Measurements from ENCODE around the gene MCF2L2. TPM values are rescaled to one million over a fixed set of nuclear protein-coding genes. Genes with fewer than 3 reads are reported as not detected.

MCF2L2 gene
- total and polyA plus RNA-seq, 2 experiments from 2014 or later: 6.7 to 14.6 TPM

GRCh38 chr3:183410280-183410679 is 18.1 kb downstream of the MCF2L2 start:
- no peak overlapping the region for H2AFZ ChIP-seq
- Mint-ChIP-seq H3K27ac (no peak overlapping the region), H3K9me3 (no peaks in the 10 kb centered on the region), H3K27me3 (ENCODE audit: insufficient read depth, low read depth, poor library complexity) (no peaks in the 10 kb centered on the region), H3K4me3 (no peak overlapping the region), H3K36me3 (ENCODE audit: low read depth) (no peaks in the 10 kb centered on the region), H3K4me1 (peaks cover 7% of the 10 kb centered on the region; the same call in 2 of the 3 replicates)
- H3K4me2 ChIP-seq: no peak overlapping the region
- ATAC-seq (no peak), DNase-seq (ENCODE audit: low spot score) (no peak)
- H3K27ac ChIP-seq (ENCODE audit: low read depth): no peak overlapping the region
- H4K20me1 ChIP-seq (replicated peaks; ENCODE audit: insufficient read depth): peaks cover 7% of the 10 kb centered on the region
- TF ChIP-seq, protein P1, sequence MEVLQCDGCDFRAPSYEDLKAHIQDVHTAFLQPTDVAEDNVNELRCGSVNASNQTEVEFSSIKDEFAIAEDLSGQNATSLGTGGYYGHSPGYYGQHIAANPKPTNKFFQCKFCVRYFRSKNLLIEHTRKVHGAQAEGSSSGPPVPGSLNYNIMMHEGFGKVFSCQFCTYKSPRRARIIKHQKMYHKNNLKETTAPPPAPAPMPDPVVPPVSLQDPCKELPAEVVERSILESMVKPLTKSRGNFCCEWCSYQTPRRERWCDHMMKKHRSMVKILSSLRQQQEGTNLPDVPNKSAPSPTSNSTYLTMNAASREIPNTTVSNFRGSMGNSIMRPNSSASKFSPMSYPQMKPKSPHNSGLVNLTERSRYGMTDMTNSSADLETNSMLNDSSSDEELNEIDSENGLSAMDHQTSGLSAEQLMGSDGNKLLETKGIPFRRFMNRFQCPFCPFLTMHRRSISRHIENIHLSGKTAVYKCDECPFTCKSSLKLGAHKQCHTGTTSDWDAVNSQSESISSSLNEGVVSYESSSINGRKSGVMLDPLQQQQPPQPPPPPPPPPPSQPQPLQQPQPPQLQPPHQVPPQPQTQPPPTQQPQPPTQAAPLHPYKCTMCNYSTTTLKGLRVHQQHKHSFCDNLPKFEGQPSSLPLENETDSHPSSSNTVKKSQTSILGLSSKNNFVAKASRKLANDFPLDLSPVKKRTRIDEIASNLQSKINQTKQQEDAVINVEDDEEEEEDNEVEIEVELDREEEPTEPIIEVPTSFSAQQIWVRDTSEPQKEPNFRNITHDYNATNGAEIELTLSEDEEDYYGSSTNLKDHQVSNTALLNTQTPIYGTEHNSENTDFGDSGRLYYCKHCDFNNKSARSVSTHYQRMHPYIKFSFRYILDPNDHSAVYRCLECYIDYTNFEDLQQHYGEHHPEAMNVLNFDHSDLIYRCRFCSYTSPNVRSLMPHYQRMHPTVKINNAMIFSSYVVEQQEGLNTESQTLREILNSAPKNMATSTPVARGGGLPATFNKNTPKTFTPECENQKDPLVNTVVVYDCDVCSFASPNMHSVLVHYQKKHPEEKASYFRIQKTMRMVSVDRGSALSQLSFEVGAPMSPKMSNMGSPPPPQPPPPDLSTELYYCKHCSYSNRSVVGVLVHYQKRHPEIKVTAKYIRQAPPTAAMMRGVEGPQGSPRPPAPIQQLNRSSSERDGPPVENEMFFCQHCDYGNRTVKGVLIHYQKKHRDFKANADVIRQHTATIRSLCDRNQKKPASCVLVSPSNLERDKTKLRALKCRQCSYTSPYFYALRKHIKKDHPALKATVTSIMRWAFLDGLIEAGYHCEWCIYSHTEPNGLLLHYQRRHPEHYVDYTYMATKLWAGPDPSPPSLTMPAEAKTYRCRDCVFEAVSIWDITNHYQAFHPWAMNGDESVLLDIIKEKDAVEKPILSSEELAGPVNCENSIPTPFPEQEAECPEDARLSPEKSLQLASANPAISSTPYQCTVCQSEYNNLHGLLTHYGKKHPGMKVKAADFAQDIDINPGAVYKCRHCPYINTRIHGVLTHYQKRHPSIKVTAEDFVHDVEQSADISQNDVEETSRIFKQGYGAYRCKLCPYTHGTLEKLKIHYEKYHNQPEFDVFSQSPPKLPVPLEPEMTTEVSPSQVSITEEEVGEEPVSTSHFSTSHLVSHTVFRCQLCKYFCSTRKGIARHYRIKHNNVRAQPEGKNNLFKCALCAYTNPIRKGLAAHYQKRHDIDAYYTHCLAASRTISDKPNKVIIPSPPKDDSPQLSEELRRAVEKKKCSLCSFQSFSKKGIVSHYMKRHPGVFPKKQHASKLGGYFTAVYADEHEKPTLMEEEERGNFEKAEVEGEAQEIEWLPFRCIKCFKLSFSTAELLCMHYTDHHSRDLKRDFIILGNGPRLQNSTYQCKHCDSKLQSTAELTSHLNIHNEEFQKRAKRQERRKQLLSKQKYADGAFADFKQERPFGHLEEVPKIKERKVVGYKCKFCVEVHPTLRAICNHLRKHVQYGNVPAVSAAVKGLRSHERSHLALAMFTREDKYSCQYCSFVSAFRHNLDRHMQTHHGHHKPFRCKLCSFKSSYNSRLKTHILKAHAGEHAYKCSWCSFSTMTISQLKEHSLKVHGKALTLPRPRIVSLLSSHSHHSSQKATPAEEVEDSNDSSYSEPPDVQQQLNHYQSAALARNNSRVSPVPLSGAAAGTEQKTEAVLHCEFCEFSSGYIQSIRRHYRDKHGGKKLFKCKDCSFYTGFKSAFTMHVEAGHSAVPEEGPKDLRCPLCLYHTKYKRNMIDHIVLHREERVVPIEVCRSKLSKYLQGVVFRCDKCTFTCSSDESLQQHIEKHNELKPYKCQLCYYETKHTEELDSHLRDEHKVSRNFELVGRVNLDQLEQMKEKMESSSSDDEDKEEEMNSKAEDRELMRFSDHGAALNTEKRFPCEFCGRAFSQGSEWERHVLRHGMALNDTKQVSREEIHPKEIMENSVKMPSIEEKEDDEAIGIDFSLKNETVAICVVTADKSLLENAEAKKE (CRISPR knock-in tag; IDR thresholded peaks at IDR 0.05): no peak
- no peak for TF ChIP-seq JUNB (IDR thresholded peaks at IDR 0.05; ENCODE audit: unreplicated experiment)
- H3K4me3 ChIP-seq: no peak overlapping the region
- H3K4me1 ChIP-seq (ENCODE audit: insufficient read depth): no peaks in the 10 kb centered on the region; the same call in 1 of the 2 replicates
- 0 out of 2 replicates have a peak, but pooled peaks cover 7% of the 10 kb centered on the region for H3K9me2 ChIP-seq (ENCODE audit: insufficient read depth)
- H3K36me3 ChIP-seq (ENCODE audit: insufficient read depth): no peaks in the 10 kb centered on the region
- no peaks in the 10 kb centered on the region for H3F3A ChIP-seq (replicated peaks; ENCODE audit: low read depth)
- H3K79me2 ChIP-seq (replicated peaks; ENCODE audit: insufficient read depth): peaks cover 55% of the 10 kb centered on the region
- H3K27me3 ChIP-seq (ENCODE audit: insufficient read depth): no peaks in the 10 kb centered on the region

DNA sequence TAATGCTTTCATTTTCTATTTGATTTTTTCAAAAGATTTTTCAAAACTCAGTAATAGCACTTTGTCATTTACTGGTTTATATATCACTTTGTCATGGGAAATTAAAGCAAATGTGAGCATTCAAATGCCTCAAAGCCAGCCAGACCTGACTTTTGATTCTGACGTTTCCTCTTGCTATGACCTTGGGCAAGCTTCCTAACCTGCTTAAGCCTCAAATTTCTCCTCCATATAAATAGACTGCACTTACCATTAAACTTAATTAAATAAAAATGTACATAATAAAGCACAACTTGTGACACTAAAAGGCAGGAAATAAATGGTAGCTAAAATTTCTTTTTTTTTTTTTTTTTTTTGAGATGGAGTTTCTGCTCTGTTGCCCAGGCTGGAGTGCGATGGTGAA is 19.2 kb downstream of the MCF2L2 start:
- Histone ChIP-seq H3K27me3 (ENCODE audit: insufficient read depth) (no peaks in the 10 kb centered on the region), H3K27ac (ENCODE audit: low read depth) (no peak overlapping the region), H3K36me3 (ENCODE audit: insufficient read depth) (no peaks in the 10 kb centered on the region), H3K4me1 (ENCODE audit: insufficient read depth) (no peaks in the 10 kb centered on the region; the same call in 1 of the 2 replicates), H3K4me2 (no peak overlapping the region), H3F3A (replicated peaks; ENCODE audit: low read depth) (no peaks in the 10 kb centered on the region), H3K4me3 (no peak overlapping the region), H3K79me2 (replicated peaks; ENCODE audit: insufficient read depth) (peaks cover 58% of the 10 kb centered on the region), H4K20me1 (replicated peaks; ENCODE audit: insufficient read depth) (peaks cover 10% of the 10 kb centered on the region), H2AFZ (no peak overlapping the region), H3K9me2 (ENCODE audit: insufficient read depth) (0 out of 2 replicates have a peak, but pooled peaks cover 7% of the 10 kb centered on the region)
- peaks cover 1% of the 10 kb centered on the region for H3K27me3 Mint-ChIP-seq (ENCODE audit: insufficient read depth, low read depth, poor library complexity)
- ATAC-seq (no peak), DNase-seq (ENCODE audit: low spot score) (no peak)
- H3K36me3 Mint-ChIP-seq (ENCODE audit: low read depth): no peaks in the 10 kb centered on the region
- H3K9me3 Mint-ChIP-seq: no peaks in the 10 kb centered on the region
- H3K27ac Mint-ChIP-seq: no peak overlapping the region
- no peak overlapping the region for H3K4me3 Mint-ChIP-seq
- peaks cover 7% of the 10 kb centered on the region; the same call in 2 of the 3 replicates for H3K4me1 Mint-ChIP-seq
- no peak for TF ChIP-seq ZNF331 (CRISPR knock-in tag; IDR thresholded peaks at IDR 0.05; ENCODE audit: low read depth)
- TF ChIP-seq, protein P2, sequence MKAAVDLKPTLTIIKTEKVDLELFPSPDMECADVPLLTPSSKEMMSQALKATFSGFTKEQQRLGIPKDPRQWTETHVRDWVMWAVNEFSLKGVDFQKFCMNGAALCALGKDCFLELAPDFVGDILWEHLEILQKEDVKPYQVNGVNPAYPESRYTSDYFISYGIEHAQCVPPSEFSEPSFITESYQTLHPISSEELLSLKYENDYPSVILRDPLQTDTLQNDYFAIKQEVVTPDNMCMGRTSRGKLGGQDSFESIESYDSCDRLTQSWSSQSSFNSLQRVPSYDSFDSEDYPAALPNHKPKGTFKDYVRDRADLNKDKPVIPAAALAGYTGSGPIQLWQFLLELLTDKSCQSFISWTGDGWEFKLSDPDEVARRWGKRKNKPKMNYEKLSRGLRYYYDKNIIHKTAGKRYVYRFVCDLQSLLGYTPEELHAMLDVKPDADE (IDR thresholded peaks at IDR 0.05): no peak
- TF ChIP-seq REST (IDR thresholded peaks at IDR 0.05; ENCODE audit: unreplicated experiment): no peak
- TF ChIP-seq EZH2phosphoT487 (IDR thresholded peaks at IDR 0.05; ENCODE audit: unreplicated experiment): no peak
- no peak for TF ChIP-seq EZH2 (IDR thresholded peaks at IDR 0.05; ENCODE audit: low read depth, unreplicated experiment)
- no peak for TF ChIP-seq JUNB (IDR thresholded peaks at IDR 0.05; ENCODE audit: unreplicated experiment)
- TF ChIP-seq CREB1 (CRISPR knock-in tag; IDR thresholded peaks at IDR 0.05; ENCODE audit: low read depth): no peak
- no peak for TF ChIP-seq NANOG (IDR thresholded peaks at IDR 0.05; ENCODE audit: borderline replicate concordance)
- no peak for TF ChIP-seq POLR2AphosphoS5 (IDR thresholded peaks at IDR 0.05; ENCODE audit: low read depth)
- no peak for TF ChIP-seq STAT1 (IDR thresholded peaks at IDR 0.05; ENCODE audit: unreplicated experiment)
- no peak for TF ChIP-seq ZNF114 (CRISPR knock-in tag; IDR thresholded peaks at IDR 0.05)

All from GM23338 (cell line).